ENCODE data around the gene CDK5R1.

Gene CDK5R1

GRCh38 chr17:32492648-32493289 lies 6.0 kb downstream of the CDK5R1 start:
- ATAC-seq (replicated peaks) (peak in 1 of 2 donors; percentile 27), DNase-seq (no peak)
- no peaks in the 10 kb centered on the region for H3K9me3 Mint-ChIP-seq
- H3K4me1 Mint-ChIP-seq, result peaks cover 48 to 86% of the 10 kb centered on the region in 2 donors
- H3K27ac Mint-ChIP-seq, result peak overlapping the region; percentile 39
- H3K4me3 Mint-ChIP-seq, result peak overlapping the region; percentile 8 to 54
- H3K27me3 Mint-ChIP-seq, result no peaks in the 10 kb centered on the region
- H3K36me3 Mint-ChIP-seq, result peaks cover 19 to 25% of the 10 kb centered on the region in 2 donors

- DNase-seq, result no peak
- no peaks in the 10 kb centered on the region for H3K9me3 Mint-ChIP-seq
- no peak overlapping the region for H3K4me3 Mint-ChIP-seq
- no peak for ATAC-seq (replicated peaks)
- H3K27me3 Mint-ChIP-seq, result no peaks in the 10 kb centered on the region
- H3K4me1 Mint-ChIP-seq, result peaks cover 42 to 78% of the 10 kb centered on the region in 2 donors
- H3K27ac Mint-ChIP-seq, result no peak overlapping the region
- peaks cover 13 to 19% of the 10 kb centered on the region in 2 donors for H3K36me3 Mint-ChIP-seq
Observed at GRCh38 chr17:32493571-32493970, 6.8 kb downstream of the CDK5R1 start.

GRCh38 chr17:32493976-32494513 lies 7.3 kb downstream of the CDK5R1 start:
- Mint-ChIP-seq H3K9me3 (no peaks in the 10 kb centered on the region), H3K4me1 (peaks cover 41 to 73% of the 10 kb centered on the region in 2 donors)

GRCh38 chr17:32494621-32495358 lies 8.0 kb downstream of the CDK5R1 start:
- Mint-ChIP-seq H3K4me3 (no peak overlapping the region), H3K4me1 (peaks cover 34 to 66% of the 10 kb centered on the region in 2 donors)
- no peak for ATAC-seq (replicated peaks)

More at GRCh38 chr17:32493976-32494513, 7.3 kb downstream of the CDK5R1 start:
- no peaks in the 10 kb centered on the region for H3K27me3 Mint-ChIP-seq
- no peak for ATAC-seq (replicated peaks)
- DNase-seq, result no peak
- peaks cover 10 to 15% of the 10 kb centered on the region in 2 donors for H3K36me3 Mint-ChIP-seq
- H3K27ac Mint-ChIP-seq, result no peak overlapping the region
- H3K4me3 Mint-ChIP-seq, result no peak overlapping the region

GRCh38 chr17:32495359-32496231 lies 8.8 kb downstream of the CDK5R1 start:
- DNase-seq, result no peak
- H3K9me3 Mint-ChIP-seq, result no peaks in the 10 kb centered on the region

More at GRCh38 chr17:32494621-32495358, 8.0 kb downstream of the CDK5R1 start:
- no peaks in the 10 kb centered on the region for H3K27me3 Mint-ChIP-seq
- H3K27ac Mint-ChIP-seq, result no peak overlapping the region
- no peak for DNase-seq
- H3K36me3 Mint-ChIP-seq, result peaks cover 6 to 8% of the 10 kb centered on the region in 2 donors
- H3K9me3 Mint-ChIP-seq, result no peaks in the 10 kb centered on the region

GRCh38 chr17:32496395-32497073 lies 9.7 kb downstream of the CDK5R1 start:
- no peaks in the 10 kb centered on the region for H3K9me3 Mint-ChIP-seq
- no peaks in the 10 kb centered on the region for H3K27me3 Mint-ChIP-seq
- no peak overlapping the region for H3K27ac Mint-ChIP-seq
- H3K36me3 Mint-ChIP-seq, result peaks cover 3 to 7% of the 10 kb centered on the region in 2 donors
- peaks cover 28 to 49% of the 10 kb centered on the region in 2 donors for H3K4me1 Mint-ChIP-seq
- ATAC-seq (replicated peaks), result no peak
- no peak overlapping the region for H3K4me3 Mint-ChIP-seq
- no peak for DNase-seq

More at GRCh38 chr17:32495359-32496231, 8.8 kb downstream of the CDK5R1 start:
- H3K4me1 Mint-ChIP-seq, result peaks cover 32 to 59% of the 10 kb centered on the region in 2 donors
- peaks cover 3 to 6% of the 10 kb centered on the region in 2 donors for H3K36me3 Mint-ChIP-seq
- ATAC-seq (replicated peaks), result peak; percentile 71 to 78
- H3K27me3 Mint-ChIP-seq, result no peaks in the 10 kb centered on the region
- no peak overlapping the region for H3K4me3 Mint-ChIP-seq
- no peak overlapping the region for H3K27ac Mint-ChIP-seq

GRCh38 chr17:32497431-32498205 lies 10.8 kb downstream of the CDK5R1 start:
- Mint-ChIP-seq H3K4me1 (peaks cover 26 to 48% of the 10 kb centered on the region in 2 donors), H3K27ac (no peak overlapping the region), H3K36me3 (peaks cover 0 to 4% of the 10 kb centered on the region in 2 donors), H3K4me3 (no peak overlapping the region), H3K27me3 (no peaks in the 10 kb centered on the region), H3K9me3 (no peaks in the 10 kb centered on the region)
- DNase-seq (no peak), ATAC-seq (replicated peaks) (no peak)

- ATAC-seq (replicated peaks), result no peak
- Mint-ChIP-seq H3K27ac (no peak overlapping the region), H3K4me3 (no peak overlapping the region), H3K27me3 (no peaks in the 10 kb centered on the region), H3K9me3 (no peaks in the 10 kb centered on the region), H3K4me1 (peaks cover 24 to 48% of the 10 kb centered on the region in 2 donors), H3K36me3 (peaks cover 0 to 2% of the 10 kb centered on the region in 2 donors)
- no peak for DNase-seq
Observed at GRCh38 chr17:32498391-32498790, 11.6 kb downstream of the CDK5R1 start.

GRCh38 chr17:32502013-32502412 lies 15.2 kb downstream of the CDK5R1 start:
- H3K27ac Mint-ChIP-seq, result peak overlapping the region; percentile 42
- no peaks in the 10 kb centered on the region for H3K9me3 Mint-ChIP-seq
- no peaks in the 10 kb centered on the region for H3K27me3 Mint-ChIP-seq
- no peak overlapping the region for H3K4me3 Mint-ChIP-seq
- H3K36me3 Mint-ChIP-seq, result peaks cover 0 to 2% of the 10 kb centered on the region in 2 donors
- ATAC-seq (replicated peaks), result no peak
- DNase-seq, result no peak
- peaks cover 31 to 45% of the 10 kb centered on the region in 2 donors for H3K4me1 Mint-ChIP-seq

GRCh38 chr17:32502710-32503109 lies 15.9 kb downstream of the CDK5R1 start:
- Mint-ChIP-seq H3K27ac (peak overlapping the region; percentile 69), H3K9me3 (no peaks in the 10 kb centered on the region), H3K36me3 (peaks cover 0 to 2% of the 10 kb centered on the region in 2 donors), H3K4me3 (peak overlapping the region in 1 of 2 donors; percentile 25), H3K4me1 (peaks cover 31 to 45% of the 10 kb centered on the region in 2 donors), H3K27me3 (no peaks in the 10 kb centered on the region)
- ATAC-seq (replicated peaks) (no peak), DNase-seq (no peak)

- peaks cover 0 to 2% of the 10 kb centered on the region in 2 donors for H3K36me3 Mint-ChIP-seq
- peak overlapping the region; percentile 80 for H3K27ac Mint-ChIP-seq
- ATAC-seq (replicated peaks) (peak; percentile 98), DNase-seq (peak; percentile 71)
- H3K4me3 Mint-ChIP-seq, result peak overlapping the region; percentile 56 to 63
- H3K27me3 Mint-ChIP-seq, result no peaks in the 10 kb centered on the region
- H3K9me3 Mint-ChIP-seq, result no peaks in the 10 kb centered on the region
- H3K4me1 Mint-ChIP-seq, result peaks cover 31 to 46% of the 10 kb centered on the region in 2 donors
Observed at GRCh38 chr17:32503251-32504165, 16.7 kb downstream of the CDK5R1 start.

All from stimulated activated naive B cell treated with anti-CD40 and anti-IgM and Interleukin-4, amounts not matched to agents 10 μg/mL and 1 μg/mL and 100 μg/mL, for 72 hours (primary cell).